GM19035 (cell line): ENCODE data around the gene ARHGEF1.
A peak's percentile ranks its signal among the peaks of the same experiment; 100 is the strongest.

ENCODE experiments used
- ATAC-seq: cut with Tn5 transposase; IDR thresholded peaks from one replicate; pipeline ENCODE4 v1.9.1; 2021; ENCODE audit not compliant: unreplicated experiment

The ARHGEF1 gene

DNA sequence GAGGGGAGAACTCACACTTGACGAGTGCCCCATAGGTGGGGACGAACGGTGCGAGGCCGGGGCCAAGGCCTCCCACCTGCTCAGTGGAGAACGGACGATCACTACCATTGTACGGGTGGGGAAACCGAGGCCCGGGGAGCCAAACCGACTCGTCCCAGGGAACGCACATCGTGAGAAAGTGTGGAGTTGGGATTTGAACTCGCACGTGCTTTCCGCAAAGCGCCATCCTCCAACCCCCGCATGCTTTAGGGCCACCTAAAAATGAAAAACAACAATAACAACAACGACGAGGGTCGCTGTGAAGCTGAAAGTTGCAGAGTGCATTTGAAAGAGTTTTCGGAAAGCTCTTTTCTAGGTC is 458 bp downstream of the ARHGEF1 start:
- no peak for ATAC-seq

- peak; percentile 71 for ATAC-seq
These were observed 1.1 kb downstream of the ARHGEF1 start for GRCh38 chr19:41883821-41884733.

DNA sequence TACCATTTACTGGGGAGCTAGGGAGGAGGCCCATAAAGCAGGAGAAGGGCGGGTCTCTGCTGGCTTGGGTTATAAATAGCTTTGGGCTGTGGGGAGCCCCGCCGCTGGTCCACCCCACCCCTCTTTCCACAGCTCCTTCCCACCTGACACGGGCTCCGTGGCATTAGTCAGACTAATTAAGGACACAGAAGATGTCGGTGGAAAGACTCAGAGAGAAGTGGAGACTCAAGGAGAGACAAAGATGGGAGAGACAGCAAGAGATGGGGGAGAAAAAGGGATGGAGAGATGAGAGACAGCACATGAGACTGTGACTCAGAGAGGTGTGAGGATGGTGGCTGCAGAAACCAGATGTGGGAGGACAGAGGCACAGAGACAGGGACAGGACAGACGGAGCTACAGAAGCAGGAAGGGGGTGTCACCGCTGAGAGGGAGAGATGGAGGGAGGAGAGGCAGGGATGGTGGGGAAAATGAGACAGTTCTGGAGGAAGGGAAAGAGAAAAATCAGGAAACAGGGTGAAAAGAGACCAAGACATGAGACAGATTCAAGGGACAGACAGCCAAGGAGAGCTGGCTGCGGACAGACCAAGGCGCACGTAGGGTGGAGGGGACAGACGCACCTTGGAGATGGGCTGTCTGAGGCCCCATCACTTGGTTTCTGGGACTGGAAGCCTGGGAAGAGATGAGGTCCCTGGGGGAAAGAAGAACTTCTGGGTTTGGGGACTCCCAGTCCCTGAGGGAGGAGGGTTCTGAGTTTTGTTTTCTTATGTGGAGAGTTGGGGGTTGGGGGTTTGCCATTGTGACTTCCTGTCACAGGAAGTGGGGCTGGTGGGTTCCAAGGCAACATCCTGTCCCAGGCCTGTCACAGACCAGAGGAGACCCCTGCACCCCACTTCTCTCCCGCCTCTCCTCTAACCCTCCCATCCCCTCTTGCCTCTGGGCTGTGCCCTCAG is 4.1 kb downstream of the ARHGEF1 start:
- ATAC-seq = no peak

DNA sequence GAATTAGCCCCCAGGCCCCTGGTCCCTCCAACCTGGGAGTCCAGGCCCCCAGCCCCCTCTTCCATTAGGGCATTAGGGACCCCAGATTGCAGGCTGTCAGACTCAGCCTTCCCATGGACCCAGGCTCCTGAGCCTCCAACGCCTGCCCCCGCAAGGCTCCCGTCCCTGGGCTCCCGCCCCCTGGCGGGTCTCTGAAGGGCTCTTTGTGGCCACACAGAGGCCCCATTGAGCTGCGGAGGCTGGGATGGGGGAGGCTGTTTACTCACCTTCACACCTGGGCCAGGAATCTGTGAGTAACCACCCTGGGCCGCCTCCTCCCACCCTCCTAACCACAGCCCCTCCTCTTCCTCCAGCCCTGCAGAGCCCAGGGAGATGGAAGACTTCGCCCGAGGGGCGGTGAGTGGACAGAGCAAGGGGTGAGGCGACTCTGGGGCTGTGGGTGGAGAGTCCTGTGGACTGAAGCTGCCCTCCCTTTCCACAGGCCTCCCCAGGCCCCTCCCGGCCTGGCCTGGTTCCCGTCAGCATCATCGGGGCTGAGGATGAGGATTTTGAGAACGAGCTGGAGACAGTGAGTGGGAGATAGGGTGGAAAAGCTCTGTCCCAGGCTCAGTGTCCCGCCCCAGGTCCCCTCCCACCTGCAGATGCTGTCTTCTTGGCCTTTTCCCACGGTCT is 4.9 kb downstream of the ARHGEF1 start:
- ATAC-seq = no peak

DNA sequence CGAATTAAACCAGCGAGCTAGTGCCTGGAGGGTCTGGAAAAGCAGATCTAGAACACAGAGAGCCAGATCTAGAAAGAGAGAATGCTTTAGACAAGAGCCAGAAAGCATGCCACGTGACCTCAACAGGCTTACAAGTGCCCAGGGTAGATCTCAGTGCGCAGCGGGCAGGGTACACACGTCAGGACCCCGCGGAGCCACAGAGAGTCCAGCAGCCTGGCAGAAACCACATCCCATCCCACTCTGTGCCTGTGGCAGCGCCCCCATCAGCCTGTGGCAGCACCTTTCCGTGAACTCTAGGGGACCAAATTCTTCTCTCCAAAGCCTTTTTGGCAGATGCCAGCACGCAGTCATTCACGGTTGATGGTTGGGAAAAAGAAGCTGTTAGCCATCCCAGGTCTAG is 5.9 kb downstream of the ARHGEF1 start:
- ATAC-seq = no peak

DNA sequence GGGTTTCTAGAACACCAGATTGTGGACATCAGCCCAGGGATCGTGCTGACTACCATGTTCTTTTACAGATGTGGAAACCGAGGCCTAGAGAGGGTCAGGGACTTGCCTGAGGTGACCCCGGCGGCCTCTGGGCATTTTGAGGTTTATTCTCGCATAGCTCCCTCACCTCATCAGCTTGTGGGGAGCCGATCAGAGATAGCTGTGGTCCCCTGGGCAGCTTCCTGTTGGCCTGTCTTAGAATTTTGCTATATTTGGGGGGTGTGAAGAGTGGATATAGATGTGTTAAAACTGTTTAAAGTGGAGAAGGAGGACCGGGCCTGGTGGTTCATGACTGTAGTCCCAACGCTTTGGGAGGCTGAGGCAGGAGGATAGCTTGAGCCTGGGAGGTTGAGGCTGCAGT is 6.9 kb downstream of the ARHGEF1 start:
- no peak for ATAC-seq

DNA sequence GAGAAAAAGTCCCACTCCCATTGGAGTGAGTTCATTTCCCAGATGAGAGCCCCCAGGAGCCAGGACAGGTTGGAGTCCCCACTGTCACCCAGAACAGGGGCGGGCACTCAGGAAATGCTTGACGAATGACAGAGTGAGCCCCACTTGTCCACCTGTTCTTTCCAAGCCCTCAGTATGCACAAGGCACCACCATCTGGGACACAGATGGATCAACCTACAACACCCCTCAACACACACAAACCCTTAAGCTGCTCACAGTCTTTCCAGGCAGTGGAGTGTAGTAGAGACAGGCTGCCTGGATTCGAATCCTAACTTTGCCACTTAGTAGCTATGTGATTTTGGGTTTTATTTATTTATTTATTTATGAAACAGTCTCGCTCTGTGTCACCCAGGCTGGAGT is 8.0 kb downstream of the ARHGEF1 start:
- no peak for ATAC-seq

- no peak for ATAC-seq
These were observed 9.4 kb downstream of the ARHGEF1 start for GRCh38 chr19:41892173-41892902.

DNA sequence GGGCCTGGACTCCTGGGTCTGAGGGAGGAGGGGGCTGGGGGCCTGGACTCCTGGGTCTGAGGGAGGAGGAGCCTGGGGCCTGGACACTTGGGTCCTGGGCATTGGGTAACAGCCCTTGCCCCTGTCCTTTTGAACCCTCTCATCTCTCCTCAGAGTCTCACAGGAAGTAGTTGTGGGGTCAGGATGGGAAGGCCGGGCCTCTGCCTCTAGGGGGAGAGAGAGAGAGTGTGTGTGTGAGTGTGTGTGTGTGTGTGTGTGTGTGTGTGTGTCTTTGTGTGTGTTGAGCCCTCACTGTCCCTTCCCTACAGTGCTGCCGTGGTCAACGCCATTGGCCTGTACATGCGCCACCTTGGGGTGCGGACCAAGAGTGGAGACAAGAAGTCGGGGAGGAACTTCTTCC is 10.9 kb downstream of the ARHGEF1 start:
- ATAC-seq = no peak

DNA sequence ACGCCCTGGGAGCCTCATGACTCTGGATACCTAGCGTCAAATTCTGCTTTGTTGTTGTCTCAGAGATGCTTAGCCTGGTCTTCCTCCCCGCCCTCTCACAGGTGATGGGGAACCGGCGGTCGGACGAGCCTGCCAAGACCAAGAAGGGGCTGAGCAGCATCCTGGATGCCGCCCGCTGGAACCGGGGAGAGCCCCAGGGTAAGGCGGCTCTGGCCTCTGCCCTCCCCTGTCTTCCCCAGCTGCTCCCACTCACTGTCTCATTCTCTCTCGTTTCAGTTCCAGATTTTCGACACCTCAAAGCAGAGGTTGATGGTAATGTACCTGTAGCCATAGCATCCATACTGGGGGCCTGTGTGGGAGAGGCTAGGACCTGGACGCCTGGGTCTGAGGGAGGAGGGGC is 11.4 kb downstream of the ARHGEF1 start:
- no peak for ATAC-seq

GRCh38 chr19:41895745-41896580 is 13.0 kb downstream of the ARHGEF1 start:
- no peak for ATAC-seq

GRCh38 chr19:41896581-41896942 is 13.6 kb downstream of the ARHGEF1 start:
- no peak for ATAC-seq

DNA sequence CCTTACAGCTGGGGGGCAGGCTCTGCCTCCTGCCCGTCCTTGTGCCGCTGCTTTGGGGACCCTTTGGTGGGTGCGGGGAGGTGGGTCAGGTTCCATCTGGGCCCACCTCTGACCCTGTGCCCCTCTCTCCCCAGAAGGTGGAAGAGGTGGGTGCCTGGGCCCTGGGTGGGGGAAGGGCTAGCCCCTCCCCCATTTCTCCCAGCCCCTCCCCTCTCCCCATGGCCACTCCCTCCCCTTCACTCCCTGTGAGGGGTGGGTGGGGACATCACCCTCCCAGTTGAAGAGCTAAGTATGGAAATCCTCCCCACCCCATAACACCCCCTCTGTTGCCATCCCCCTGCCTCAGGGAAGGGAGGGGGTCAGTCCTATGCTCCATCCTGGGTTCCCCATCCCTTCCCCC is 14.2 kb downstream of the ARHGEF1 start:
- ATAC-seq = no peak

GRCh38 chr19:41897820-41898219 is 14.8 kb downstream of the ARHGEF1 start:
- no peak for ATAC-seq

DNA sequence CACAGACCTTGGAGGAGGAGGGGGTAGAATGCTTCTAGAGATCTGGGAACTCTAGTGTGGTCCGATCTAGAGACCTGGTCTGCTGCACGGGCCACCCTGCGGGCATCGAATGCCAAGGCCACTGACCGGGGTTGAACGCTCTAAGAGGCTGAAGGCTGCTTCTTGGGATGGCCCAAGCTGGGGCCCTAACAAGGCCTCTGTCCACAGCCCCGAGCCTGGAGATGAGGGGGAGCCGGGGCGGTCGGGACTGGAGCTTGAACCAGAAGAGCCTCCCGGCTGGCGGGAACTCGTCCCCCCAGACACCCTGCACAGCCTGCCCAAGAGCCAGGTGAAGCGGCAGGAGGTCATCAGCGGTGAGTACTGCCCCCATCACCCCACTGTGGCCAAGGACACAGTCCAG is 15.3 kb downstream of the ARHGEF1 start:
- ATAC-seq = no peak

- no peak for ATAC-seq
These were observed 18.9 kb downstream of the ARHGEF1 start for GRCh38 chr19:41901707-41902360.

DNA sequence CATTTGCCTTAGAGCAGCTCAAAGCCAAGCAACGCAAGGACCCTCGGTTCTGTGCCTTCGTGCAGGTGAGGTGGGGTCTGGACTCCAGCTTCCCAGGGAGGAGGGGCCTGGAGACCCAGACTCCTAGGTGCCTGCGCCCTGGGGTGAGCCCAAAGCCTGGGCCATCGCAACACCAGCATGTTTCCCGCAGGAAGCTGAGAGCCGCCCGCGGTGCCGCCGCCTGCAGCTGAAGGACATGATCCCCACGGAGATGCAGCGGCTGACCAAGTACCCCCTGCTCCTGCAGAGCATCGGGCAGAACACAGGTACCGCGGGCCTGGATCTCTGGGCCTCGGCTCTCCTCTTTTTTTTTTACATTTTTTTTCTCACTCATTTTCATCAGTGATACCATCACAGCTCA is 19.6 kb downstream of the ARHGEF1 start:
- no peak for ATAC-seq

DNA sequence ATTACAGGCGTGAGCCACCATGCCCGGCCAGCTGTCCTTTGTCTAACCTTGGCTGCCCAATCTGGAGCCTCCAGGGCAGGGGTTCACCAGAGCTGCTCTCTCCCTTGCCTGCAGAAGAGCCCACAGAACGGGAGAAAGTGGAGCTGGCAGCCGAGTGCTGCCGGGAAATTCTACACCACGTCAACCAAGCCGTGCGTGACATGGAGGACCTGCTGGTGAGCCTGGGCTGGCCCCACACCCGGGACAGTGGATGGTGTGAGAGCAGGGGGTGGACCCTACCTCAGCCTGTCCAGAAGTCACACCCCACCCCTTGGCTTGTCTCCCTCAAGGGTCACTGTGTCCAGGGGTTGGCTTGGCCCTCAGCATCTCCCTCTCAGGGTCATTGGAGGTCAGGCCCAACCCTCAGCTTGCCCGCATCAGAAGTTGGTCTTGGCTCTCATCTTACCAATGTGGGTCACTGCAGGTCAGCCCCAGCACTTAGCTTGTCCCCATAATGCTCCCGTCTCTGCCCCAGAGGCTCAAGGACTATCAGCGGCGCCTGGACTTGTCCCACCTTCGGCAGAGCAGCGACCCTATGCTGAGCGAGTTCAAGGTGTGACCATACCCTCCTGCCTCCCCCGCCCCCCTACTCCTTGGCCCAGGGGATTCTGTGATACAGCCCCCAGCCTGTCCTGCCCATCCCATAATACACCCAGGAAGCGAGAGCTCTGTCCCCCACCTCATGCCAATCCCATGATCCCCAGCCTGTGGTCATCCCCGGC is 20.4 kb downstream of the ARHGEF1 start:
- no peak for ATAC-seq
